NCI-H748 (cell line): ENCODE measurements around the gene GTF3C6.
A peak's percentile ranks its signal among the peaks of the same experiment; 100 is the strongest.
"Not testable (repeated sequence)": the region's sequence is repeated elsewhere in the genome, so short reads cannot be mapped to it uniquely, and the experiment has no call there.

ENCODE experiments used
- DNase-seq: peaks from one replicate; lab custom pipeline; 2025; ENCODE audit not compliant: unreplicated experiment; lab: John Stamatoyannopoulos, UW

The GTF3C6 gene, protein sequence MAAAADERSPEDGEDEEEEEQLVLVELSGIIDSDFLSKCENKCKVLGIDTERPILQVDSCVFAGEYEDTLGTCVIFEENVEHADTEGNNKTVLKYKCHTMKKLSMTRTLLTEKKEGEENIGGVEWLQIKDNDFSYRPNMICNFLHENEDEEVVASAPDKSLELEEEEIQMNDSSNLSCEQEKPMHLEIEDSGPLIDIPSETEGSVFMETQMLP

GRCh38 chr6:110958329-110959192 lies at the start of gene GTF3C6:
TSS of gene GTF3C6 (plus strand) at chr6:110958706. CDS start at chr6:110958770, 64 bp downstream.
- DNase-seq = peak; percentile 97

DNA sequence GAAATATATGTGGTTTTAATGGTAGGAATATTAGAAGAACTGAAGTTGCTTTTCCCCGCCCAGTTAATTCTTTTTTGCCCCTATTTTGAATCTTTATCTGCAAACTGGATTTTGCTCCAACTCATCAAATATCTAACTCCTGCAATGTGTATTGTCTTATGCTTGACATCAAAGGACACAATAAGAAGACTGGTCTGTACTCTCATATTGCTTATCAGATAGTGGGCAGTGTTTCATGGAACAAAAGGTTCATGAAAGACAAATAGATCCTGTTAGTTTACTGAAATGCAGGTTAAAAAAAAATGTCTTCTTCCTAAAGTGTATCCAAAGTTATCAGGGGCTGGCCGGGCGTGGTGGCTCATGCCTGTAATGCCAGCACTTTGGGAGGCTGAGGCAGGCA lies 27.7 kb upstream of the GTF3C6 start:
- no peak for DNase-seq

- no peak for DNase-seq
Measured at GRCh38 chr6:110933912-110934311, 24.6 kb upstream of the GTF3C6 start.

DNA sequence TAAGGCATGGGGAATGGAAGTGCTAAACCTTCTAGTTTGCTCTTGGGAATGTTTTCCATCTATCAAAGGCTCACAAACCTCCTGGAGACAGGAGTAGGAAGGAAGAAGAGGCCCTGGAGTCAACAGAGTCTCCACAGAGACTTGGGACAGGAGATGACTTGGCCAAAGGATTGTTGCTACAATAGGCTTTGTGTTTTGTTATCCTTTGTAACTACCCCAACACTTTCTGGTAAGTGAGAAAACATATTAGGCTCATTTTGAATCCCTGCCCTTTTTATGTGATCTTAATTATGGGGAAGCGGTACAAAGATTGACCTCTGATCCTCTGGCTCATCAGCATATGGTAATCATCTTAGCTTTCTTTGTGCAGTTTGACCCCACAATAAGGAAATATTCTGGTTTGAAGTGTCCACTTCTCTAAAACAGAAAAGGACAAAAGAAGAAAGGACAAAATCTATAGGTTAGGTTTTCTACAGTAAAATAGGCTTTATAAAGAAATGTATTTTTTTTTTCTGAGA lies 24.1 kb upstream of the GTF3C6 start:
- DNase-seq = no peak

- DNase-seq = no peak
Measured at GRCh38 chr6:110935171-110935570, 23.3 kb upstream of the GTF3C6 start.

DNA sequence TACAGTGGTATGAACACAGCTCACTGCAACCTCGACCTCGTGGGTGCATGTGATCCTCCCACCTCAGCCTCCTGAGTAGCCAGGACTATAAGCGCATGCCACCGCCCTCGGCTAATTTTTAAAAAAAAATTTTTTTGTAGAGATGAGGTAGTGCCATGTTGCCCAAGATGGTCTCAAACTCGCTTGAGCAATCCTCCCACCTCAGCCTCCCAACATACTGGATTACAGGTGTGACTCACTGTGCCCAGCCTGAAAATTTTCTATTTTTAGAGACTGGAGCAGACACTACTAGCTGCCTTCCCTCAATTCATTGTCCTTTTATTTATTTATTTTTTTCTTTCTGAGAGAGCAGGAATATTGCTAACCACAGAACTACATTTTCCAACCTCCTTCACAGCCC lies 20.3 kb upstream of the GTF3C6 start:
- no peak for DNase-seq

- DNase-seq = no peak
Measured at GRCh38 chr6:110939429-110940200, 18.9 kb upstream of the GTF3C6 start.

- DNase-seq = no peak
Measured at GRCh38 chr6:110944681-110945151, 13.8 kb upstream of the GTF3C6 start.

GRCh38 chr6:110946498-110946897 lies 12.0 kb upstream of the GTF3C6 start:
- DNase-seq = no peak

DNA sequence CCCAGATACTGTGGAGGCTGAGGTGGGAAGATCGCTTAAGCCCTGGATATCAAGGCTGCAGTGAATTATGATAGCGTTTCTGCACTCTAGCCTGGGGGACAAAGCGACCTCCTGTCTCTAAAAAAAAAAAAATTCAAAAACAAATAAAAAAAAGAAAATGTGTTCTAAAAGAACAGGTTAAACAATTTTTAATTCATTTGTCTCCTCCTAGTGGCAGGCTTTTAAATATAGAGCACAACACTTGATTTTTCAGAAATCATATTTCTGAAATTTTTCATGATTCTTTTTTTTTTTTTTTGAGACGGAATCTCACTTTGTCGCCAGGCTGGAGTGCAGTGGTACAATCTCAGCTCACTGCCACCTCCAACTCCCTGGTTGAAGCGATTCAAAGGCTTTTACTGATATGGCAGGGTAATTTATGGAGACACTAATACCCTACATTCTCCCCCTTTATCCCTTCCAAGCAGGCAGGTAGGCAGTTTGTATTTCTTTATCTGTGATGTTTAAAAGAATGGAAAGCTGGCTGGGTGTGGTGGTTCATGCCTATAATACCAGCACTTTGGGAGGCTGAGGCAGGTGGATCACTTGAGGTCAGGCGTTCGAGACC lies 8.7 kb upstream of the GTF3C6 start:
- peak; percentile 36 for DNase-seq

- DNase-seq = no peak
Measured at GRCh38 chr6:110950440-110950839, 8.1 kb upstream of the GTF3C6 start.

GRCh38 chr6:110951008-110951407 lies 7.5 kb upstream of the GTF3C6 start:
- no peak for DNase-seq

GRCh38 chr6:110951986-110952794 lies 6.3 kb upstream of the GTF3C6 start:
- DNase-seq = no peak

DNA sequence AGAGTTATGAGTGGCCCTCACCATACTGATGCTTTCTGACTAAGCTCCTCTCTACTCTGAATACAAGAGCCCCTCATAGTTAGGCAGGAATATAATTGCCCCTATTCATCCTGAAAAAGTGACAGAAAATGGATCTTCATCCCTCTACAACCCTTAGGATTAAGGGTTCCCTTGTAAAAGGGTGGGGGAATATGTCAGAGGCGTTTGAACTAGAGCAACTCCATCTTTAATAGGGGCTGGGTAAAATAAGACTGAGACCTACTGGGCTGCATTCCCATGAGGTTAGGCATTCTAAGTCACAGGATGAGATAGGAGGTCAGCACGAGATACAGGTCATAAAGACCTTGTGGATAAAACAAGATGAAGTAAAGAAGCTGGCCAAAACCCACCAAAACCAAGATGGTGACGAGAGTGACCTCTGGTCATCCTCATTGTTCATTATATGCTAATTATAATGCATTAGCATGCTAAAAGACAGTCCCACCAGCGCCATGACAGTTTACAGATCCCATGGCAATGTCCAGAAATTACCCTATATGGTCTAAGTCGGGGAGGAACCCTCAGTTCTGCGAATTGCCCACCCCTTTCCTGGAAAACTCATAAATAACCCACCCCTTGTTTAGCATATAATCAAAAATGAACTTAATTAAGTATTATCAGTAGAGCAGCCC lies 4.7 kb upstream of the GTF3C6 start:
- no peak for DNase-seq

GRCh38 chr6:110960014-110960390 lies 1.5 kb downstream of the GTF3C6 start:
- DNase-seq = no peak

GRCh38 chr6:110962636-110963035 lies 4.1 kb downstream of the GTF3C6 start:
- not testable (repeated sequence) for DNase-seq

GRCh38 chr6:110965629-110966229 lies 7.2 kb downstream of the GTF3C6 start:
- DNase-seq = no peak

DNA sequence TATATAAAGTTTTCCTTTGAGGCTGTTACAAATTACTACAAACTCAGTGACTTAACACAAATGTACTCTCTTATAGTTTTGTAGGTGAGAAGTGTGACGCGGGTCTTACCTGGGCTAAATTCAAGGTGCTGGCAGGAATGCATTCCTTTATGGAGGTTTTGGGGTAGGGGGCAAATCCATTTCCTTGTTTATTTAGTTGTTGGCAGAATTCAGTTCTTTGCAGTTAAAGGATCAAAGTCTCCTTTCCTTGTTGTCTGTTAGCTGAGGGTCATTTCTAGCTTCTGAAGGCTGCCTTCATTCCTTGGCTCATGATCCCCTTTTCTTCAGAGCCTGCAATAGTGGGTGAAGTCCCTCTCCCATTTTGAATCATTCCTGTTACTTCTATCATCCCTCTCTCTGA lies 10.2 kb downstream of the GTF3C6 start:
- DNase-seq = not testable (repeated sequence)

DNA sequence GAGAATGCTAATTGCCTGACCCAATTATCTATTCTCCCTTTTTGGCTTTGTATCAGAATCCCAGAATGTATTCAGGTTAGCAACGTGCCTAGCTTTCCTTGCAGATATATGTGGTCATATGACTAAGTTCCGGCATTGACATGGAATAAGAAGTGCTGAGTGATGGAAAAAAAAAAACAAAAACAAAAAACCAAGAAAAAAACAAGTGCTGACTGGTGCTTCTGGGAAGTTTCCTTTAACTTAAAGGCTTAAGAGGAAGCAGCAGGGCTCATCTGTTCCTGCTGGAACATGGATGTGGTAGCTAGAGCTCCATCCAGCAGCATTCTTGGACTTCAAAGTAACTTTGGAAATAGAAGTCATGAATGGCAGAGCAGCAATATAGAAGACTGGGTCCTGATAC lies 13.0 kb downstream of the GTF3C6 start:
- DNase-seq = no peak
